ENCODE results near the gene TIMM22.
"Not testable (repeated sequence)": the region's sequence is repeated elsewhere in the genome, so short reads cannot be mapped to it uniquely, and the experiment has no call there.

TIMM22 gene

GRCh38 chr17:973053-973452, 23.9 kb upstream of the TIMM22 start:
- DNase-seq: no peak

GRCh38 chr17:974778-975177, 22.2 kb upstream of the TIMM22 start:
- not testable (repeated sequence) for DNase-seq

- DNase-seq: no peak
Measured at GRCh38 chr17:975371-975915, 21.5 kb upstream of the TIMM22 start.

GRCh38 chr17:976312-976711, 20.6 kb upstream of the TIMM22 start:
- DNase-seq: no peak

GRCh38 chr17:977166-977565, 19.8 kb upstream of the TIMM22 start:
- DNase-seq: no peak

- peak; percentile 60 for DNase-seq
Measured at GRCh38 chr17:978103-979093, 18.5 kb upstream of the TIMM22 start.

- no peak for DNase-seq
Measured at GRCh38 chr17:979212-979538, 17.8 kb upstream of the TIMM22 start.

- DNase-seq: peak; percentile 96
Measured at GRCh38 chr17:979539-980405, 17.2 kb upstream of the TIMM22 start, which contains the start of gene NXN. Gene NXN, minus strand, starts transcription at chr17:979776.

- DNase-seq: peak; percentile 82
Measured at GRCh38 chr17:980406-981291, 16.3 kb upstream of the TIMM22 start.

GRCh38 chr17:981292-981658, 15.7 kb upstream of the TIMM22 start:
- no peak for DNase-seq

- no peak for DNase-seq
Measured at GRCh38 chr17:983921-984320, 13.0 kb upstream of the TIMM22 start.

GRCh38 chr17:986322-986929, 10.5 kb upstream of the TIMM22 start:
- DNase-seq: no peak

GRCh38 chr17:987931-988330, 9.0 kb upstream of the TIMM22 start:
- no peak for DNase-seq

GRCh38 chr17:988561-988960, 8.4 kb upstream of the TIMM22 start:
- DNase-seq: no peak

- no peak for DNase-seq
Measured at GRCh38 chr17:992933-993332, 4.0 kb upstream of the TIMM22 start.

- not testable (repeated sequence) for DNase-seq
Measured at GRCh38 chr17:995324-995723, 1.6 kb upstream of the TIMM22 start.

- DNase-seq: no peak
Measured at GRCh38 chr17:998111-998510, 1.2 kb downstream of the TIMM22 start.

GRCh38 chr17:1000597-1001461, 3.9 kb downstream of the TIMM22 start:
- DNase-seq: peak; percentile 47

- no peak for DNase-seq
Measured at GRCh38 chr17:1001640-1002411, 4.9 kb downstream of the TIMM22 start.

GRCh38 chr17:1002412-1002753, 5.5 kb downstream of the TIMM22 start:
- DNase-seq: no peak
